ENCODE measurements around the gene DGKQ.
"Not testable (repeated sequence)": the region's sequence is repeated elsewhere in the genome, so short reads cannot be mapped to it uniquely, and the experiment has no call there.

The DGKQ gene

GRCh38 chr4:947491-947971 is 25.8 kb downstream of the DGKQ start:
- H3K4me3 Mint-ChIP-seq: no peak overlapping the region

GRCh38 chr4:946517-947471 is 26.6 kb downstream of the DGKQ start:
- Mint-ChIP-seq H3K27me3 (no peaks in the 10 kb centered on the region), H3K27ac (no peak overlapping the region), H3K4me3 (no peak overlapping the region), H3K9me3 (no peaks in the 10 kb centered on the region), H3K4me1 (ENCODE audit: low read depth) (no peaks in the 10 kb centered on the region), H3K36me3 (ENCODE audit: low read depth) (peaks cover 4% of the 10 kb centered on the region)

More at GRCh38 chr4:947491-947971, 25.8 kb downstream of the DGKQ start:
- peaks cover 4% of the 10 kb centered on the region for H3K36me3 Mint-ChIP-seq (ENCODE audit: low read depth)
- H3K27ac Mint-ChIP-seq: no peak overlapping the region
- H3K9me3 Mint-ChIP-seq: no peaks in the 10 kb centered on the region
- no peaks in the 10 kb centered on the region for H3K27me3 Mint-ChIP-seq
- H3K4me1 Mint-ChIP-seq (ENCODE audit: low read depth): no peaks in the 10 kb centered on the region

GRCh38 chr4:946103-946450 is 27.3 kb downstream of the DGKQ start:
- H3K9me3 Mint-ChIP-seq: no peaks in the 10 kb centered on the region
- H3K27me3 Mint-ChIP-seq: no peaks in the 10 kb centered on the region
- H3K36me3 Mint-ChIP-seq (ENCODE audit: low read depth): peaks cover 4% of the 10 kb centered on the region
- H3K4me1 Mint-ChIP-seq (ENCODE audit: low read depth): no peaks in the 10 kb centered on the region
- no peak overlapping the region for H3K27ac Mint-ChIP-seq
- H3K4me3 Mint-ChIP-seq: no peak overlapping the region

- Mint-ChIP-seq H3K27me3 (no peaks in the 10 kb centered on the region), H3K4me1 (ENCODE audit: low read depth) (no peaks in the 10 kb centered on the region), H3K4me3 (no peak overlapping the region), H3K27ac (no peak overlapping the region), H3K36me3 (ENCODE audit: low read depth) (peaks cover 4% of the 10 kb centered on the region), H3K9me3 (no peaks in the 10 kb centered on the region)
These were observed 27.9 kb downstream of the DGKQ start for GRCh38 chr4:945274-946102.

GRCh38 chr4:939508-939907 is 33.9 kb downstream of the DGKQ start:
- not testable (repeated sequence) for H3K36me3 Mint-ChIP-seq (ENCODE audit: low read depth); H3K9me3 Mint-ChIP-seq; H3K27me3 Mint-ChIP-seq; H3K27ac Mint-ChIP-seq; H3K4me3 Mint-ChIP-seq
- H3K4me1 Mint-ChIP-seq (ENCODE audit: low read depth): peaks cover 12% of the 10 kb centered on the region

- peak overlapping the region; percentile 98 for H3K4me3 Mint-ChIP-seq
- H3K9me3 Mint-ChIP-seq: no peaks in the 10 kb centered on the region
- no peaks in the 10 kb centered on the region for H3K27me3 Mint-ChIP-seq
- peaks cover 61% of the 10 kb centered on the region for H3K4me1 Mint-ChIP-seq (ENCODE audit: low read depth)
- peak overlapping the region; percentile 96 for H3K27ac Mint-ChIP-seq
- H3K36me3 Mint-ChIP-seq (ENCODE audit: low read depth): no peaks in the 10 kb centered on the region
These were observed 40.7 kb downstream of the DGKQ start for GRCh38 chr4:932713-933070.

- H3K4me1 Mint-ChIP-seq (ENCODE audit: low read depth): peaks cover 61% of the 10 kb centered on the region
These were observed 41.2 kb downstream of the DGKQ start, which contains the start of the genes GAK and TMEM175 for GRCh38 chr4:931960-932712. TSS of gene GAK (minus strand) at chr4:932316. CDS start at chr4:932187, 129 bp downstream. TSS of gene TMEM175 (plus strand) at chr4:932460. CDS start at chr4:947740, 15,280 bp downstream.

GRCh38 chr4:931194-931959 is 42.0 kb downstream of the DGKQ start:
- peak overlapping the region; percentile 98 for H3K4me3 Mint-ChIP-seq
- H3K36me3 Mint-ChIP-seq (ENCODE audit: low read depth): no peaks in the 10 kb centered on the region
- H3K9me3 Mint-ChIP-seq: no peaks in the 10 kb centered on the region
- peak overlapping the region; percentile 96 for H3K27ac Mint-ChIP-seq
- no peaks in the 10 kb centered on the region for H3K27me3 Mint-ChIP-seq
- H3K4me1 Mint-ChIP-seq (ENCODE audit: low read depth): peaks cover 62% of the 10 kb centered on the region

More at GRCh38 chr4:931960-932712, 41.2 kb downstream of the DGKQ start, which contains the start of the genes GAK and TMEM175:
- Mint-ChIP-seq H3K27me3 (no peaks in the 10 kb centered on the region), H3K27ac (peak within 1 kb of the TSS; percentile 96), H3K9me3 (no peaks in the 10 kb centered on the region), H3K36me3 (ENCODE audit: low read depth) (no peaks in the 10 kb centered on the region), H3K4me3 (peak within 1 kb of the TSS; percentile 98)

GRCh38 chr4:930827-931193 is 42.6 kb downstream of the DGKQ start:
- peak overlapping the region; percentile 98 for H3K4me3 Mint-ChIP-seq
- no peaks in the 10 kb centered on the region for H3K36me3 Mint-ChIP-seq (ENCODE audit: low read depth)
- H3K27ac Mint-ChIP-seq: peak overlapping the region; percentile 96
- no peaks in the 10 kb centered on the region for H3K27me3 Mint-ChIP-seq
- H3K9me3 Mint-ChIP-seq: no peaks in the 10 kb centered on the region
- peaks cover 62% of the 10 kb centered on the region for H3K4me1 Mint-ChIP-seq (ENCODE audit: low read depth)

- peak overlapping the region; percentile 96 for H3K27ac Mint-ChIP-seq
- H3K36me3 Mint-ChIP-seq (ENCODE audit: low read depth): no peaks in the 10 kb centered on the region
- H3K9me3 Mint-ChIP-seq: no peaks in the 10 kb centered on the region
- peaks cover 64% of the 10 kb centered on the region for H3K4me1 Mint-ChIP-seq (ENCODE audit: low read depth)
- peak overlapping the region; percentile 98 for H3K4me3 Mint-ChIP-seq
- H3K27me3 Mint-ChIP-seq: no peaks in the 10 kb centered on the region
These were observed 43.3 kb downstream of the DGKQ start for GRCh38 chr4:930028-930551.

- Mint-ChIP-seq H3K9me3 (no peaks in the 10 kb centered on the region), H3K4me3 (peak overlapping the region; percentile 23), H3K27me3 (no peaks in the 10 kb centered on the region), H3K27ac (peak overlapping the region; percentile 12), H3K4me1 (ENCODE audit: low read depth) (peaks cover 71% of the 10 kb centered on the region), H3K36me3 (ENCODE audit: low read depth) (no peaks in the 10 kb centered on the region)
These were observed 44.1 kb downstream of the DGKQ start for GRCh38 chr4:929096-929765.

GRCh38 chr4:927566-927965 is 45.8 kb downstream of the DGKQ start:
- H3K27ac Mint-ChIP-seq; H3K27me3 Mint-ChIP-seq; H3K36me3 Mint-ChIP-seq (ENCODE audit: low read depth); H3K4me3 Mint-ChIP-seq; H3K9me3 Mint-ChIP-seq: not testable (repeated sequence)
- H3K4me1 Mint-ChIP-seq (ENCODE audit: low read depth): peaks cover 76% of the 10 kb centered on the region

- peaks cover 82% of the 10 kb centered on the region for H3K4me1 Mint-ChIP-seq (ENCODE audit: low read depth)
- no peaks in the 10 kb centered on the region for H3K27me3 Mint-ChIP-seq
- H3K27ac Mint-ChIP-seq: no peak overlapping the region
- H3K36me3 Mint-ChIP-seq (ENCODE audit: low read depth): peaks cover 12% of the 10 kb centered on the region
- no peak overlapping the region for H3K4me3 Mint-ChIP-seq
- H3K9me3 Mint-ChIP-seq: no peaks in the 10 kb centered on the region
These were observed 46.8 kb downstream of the DGKQ start for GRCh38 chr4:926538-926937.

Data from stimulated activated naive CD8-positive, alpha-beta T cell treated with anti-CD3 and anti-CD28 coated beads, Interleukin-15, Interleukin-2, amounts not matched to agents 100 ng/mL and 50 ng/mL, for 24 hours (primary cell).